Measurements from ENCODE around the gene TIAM2. TPM values are rescaled to one million over a fixed set of nuclear protein-coding genes. Genes with fewer than 3 reads are reported as not detected.
A peak's percentile ranks its signal among the peaks of the same experiment; 100 is the strongest.

TIAM2 gene
- total RNA-seq, 1 experiment from 2014 or later = 1.9 TPM

DNA sequence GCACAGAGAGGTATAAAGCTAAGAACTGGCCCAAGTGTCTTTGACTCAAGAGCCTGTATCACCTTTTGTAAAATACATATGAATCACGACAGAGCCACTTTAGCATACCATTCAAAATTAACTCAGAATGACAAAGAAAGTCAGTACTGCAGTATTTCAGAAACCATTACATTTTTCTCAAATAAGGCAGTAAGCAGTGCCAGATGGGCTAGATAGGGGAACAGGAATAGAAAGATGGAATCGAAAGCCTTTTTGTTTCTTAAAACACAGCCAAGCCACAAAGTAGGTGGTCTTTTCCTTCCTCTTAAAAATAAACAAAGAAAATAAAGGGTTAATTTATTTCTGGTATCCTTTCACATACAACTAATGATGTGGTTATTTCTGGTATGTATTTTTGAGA is 279.0 kb downstream of the TIAM2 start:
- peak; percentile 21 for DNase-seq (ENCODE audit: low read depth)

DNA sequence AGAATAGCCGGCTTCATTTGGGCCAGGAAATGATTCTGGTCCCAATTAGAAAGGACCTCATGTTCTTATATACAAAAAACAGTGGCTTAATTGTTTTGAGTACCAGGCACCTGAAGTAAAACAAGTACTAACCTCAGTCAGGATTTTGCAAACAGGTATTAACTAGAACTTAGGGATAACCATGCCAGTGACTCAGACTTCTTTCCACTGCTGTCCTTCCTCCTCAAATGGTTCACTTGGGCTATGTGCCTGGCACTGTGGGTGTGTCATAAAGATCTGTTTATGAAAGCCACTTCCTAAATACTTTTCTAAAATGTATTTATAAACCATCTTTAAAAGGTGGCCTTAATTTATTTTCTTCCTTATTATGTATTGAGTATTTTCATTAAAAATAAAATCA is 279.4 kb downstream of the TIAM2 start:
- DNase-seq (ENCODE audit: low read depth) = peak; percentile 65

DNA sequence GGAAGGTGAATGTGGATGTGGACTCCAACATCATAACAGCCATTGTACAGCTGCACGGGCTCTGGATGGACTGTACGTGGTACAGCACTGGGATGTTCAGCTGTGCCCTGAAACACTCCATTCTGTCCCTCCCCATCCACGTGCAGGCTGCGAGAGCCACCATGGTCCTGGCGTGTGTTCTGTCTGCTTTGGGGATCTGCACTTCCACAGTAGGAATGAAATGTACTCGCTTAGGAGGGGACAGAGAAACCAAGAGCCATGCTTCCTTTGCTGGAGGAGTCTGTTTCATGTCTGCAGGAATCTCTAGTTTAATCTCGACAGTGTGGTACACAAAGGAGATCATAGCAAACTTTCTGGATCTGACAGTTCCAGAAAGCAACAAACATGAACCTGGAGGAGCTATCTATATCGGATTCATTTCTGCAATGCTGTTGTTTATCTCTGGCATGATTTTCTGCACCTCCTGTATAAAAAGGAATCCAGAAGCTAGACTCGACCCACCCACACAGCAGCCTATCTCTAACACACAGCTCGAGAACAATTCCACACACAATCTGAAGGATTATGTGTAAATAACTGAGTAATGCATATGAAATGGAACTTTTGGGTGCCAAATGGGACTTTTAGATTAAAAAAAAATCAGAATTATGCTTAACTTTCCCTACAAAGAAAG is 280.8 kb downstream of the TIAM2 start:
- no peak for DNase-seq (ENCODE audit: low read depth)

DNA sequence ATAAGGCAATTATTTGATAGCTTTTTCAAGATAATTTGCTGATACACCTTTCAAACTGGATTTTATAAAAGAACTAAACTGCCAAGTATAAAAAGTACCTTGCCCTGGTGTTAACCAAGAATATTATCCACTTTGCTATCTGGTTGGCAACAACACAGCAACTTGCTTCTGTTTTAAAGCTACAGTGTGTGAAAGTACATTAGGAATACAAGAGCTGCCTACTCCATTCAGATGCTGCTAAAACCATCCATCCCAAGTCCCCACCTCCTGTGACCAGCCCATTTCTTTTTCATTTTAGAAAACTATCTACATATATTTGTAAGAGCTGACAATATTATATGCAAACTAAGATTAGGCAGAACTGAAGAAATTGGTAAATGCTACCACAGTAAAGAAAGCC is 281.5 kb downstream of the TIAM2 start:
- DNase-seq (ENCODE audit: low read depth) = no peak

DNA sequence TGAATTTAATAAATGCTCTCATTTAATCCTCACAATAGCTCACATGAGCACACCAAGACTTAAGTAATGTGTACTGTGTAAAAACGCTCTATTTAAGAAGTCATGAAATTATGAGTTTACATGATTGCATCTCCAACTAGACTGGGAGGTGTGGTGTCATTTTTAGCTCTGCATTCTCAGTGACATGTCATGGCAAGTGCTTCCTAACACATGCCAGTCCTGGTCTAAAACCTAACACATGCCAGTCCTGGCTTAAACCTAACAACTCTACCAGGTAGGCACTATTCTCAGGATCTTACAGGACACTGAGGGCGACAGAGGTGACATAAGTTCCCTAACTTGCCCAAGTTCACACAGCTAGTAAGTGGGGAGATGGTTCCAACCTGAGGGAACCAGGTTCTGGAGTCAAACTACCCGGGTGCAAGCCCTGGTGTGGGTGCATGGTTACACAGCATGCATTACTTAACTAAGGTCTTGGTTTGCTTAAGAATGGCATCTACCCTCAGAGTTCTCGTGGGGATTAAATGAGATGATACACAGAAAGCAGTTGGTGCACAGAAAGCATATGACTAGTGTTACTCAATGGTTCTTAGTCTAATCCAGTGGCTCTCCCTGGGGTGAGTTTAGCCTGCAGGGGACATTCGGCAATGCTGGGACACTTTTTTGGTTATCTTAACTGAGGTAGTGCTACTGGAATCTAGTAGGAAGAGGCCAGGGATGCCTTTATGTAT is 283.4 kb downstream of the TIAM2 start:
- no peak for DNase-seq (ENCODE audit: low read depth)

DNA sequence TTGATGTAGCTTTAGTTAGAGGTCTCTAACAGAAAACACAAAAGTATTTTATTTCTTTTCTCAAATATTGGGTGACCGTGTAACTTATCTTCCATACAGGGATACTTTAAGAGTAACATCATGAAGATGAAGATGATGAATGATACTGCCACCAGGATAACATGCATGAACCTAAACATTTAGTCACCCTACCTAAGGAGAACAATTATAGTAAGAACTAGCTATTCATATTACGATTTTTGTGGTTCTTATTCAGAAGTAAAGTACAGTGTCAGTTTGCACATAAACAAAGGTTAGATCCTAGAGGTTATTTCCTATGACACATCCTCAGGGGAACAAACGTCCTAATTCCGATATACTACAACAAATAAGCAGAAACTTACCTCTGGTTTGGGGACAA is 289.7 kb downstream of the TIAM2 start:
- no peak for DNase-seq (ENCODE audit: low read depth)

DNA sequence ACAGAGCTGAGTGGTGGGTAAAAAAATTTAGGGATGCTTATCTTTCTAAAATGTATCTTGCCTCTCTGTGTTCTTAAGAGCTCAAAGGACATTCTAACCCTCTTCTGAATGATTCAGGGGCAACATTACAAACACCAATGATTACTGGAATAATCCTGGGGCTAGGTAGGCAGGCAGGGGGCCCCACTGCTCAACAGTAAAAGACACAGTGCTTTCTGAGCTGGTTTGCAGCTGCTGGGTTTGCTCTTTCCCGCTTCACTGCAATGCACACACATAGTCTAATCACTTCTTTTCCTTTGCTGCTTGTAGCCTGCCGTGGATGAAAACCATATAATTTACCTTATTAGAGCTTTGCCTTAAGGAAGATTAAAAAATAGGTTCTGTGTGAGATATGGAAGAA is 292.6 kb downstream of the TIAM2 start:
- no peak for DNase-seq (ENCODE audit: low read depth)

DNA sequence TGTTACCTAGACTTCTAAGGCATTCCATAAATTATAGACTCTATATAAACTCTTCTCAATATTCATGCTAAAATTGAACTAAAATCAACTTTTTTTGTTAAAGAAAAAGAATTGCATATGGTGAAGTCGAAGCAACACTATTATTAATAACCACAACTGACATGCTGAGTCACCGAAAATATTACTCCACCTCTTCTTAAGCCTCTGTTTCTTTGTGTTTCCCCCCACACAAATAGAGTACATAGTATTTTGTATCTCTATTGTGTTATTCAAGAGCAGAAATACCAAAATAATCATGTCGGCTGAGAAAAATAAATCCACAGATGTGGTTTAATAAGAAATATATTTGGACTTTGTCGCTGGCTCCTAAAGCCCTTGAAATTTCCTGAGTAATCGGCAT is 295.4 kb downstream of the TIAM2 start:
- no peak for DNase-seq (ENCODE audit: low read depth)

DNA sequence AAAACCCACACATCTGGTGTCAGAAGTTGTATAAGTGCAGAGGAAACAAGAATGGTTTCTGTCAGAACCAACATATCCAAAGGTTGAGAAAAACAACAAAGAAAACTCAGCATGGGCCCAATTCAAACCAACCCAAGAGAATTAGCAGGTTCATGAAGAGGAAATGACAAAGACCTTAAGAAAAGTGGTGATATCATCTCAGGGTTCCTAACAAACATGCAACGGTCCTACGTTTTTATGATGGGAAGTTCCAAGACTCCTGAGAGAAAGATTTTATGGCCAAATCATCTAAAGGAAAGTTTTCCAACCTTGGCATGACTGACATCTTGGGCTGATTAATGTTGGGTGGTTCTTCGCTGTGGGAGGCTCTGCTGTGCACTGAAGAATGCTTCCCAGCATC is 296.2 kb downstream of the TIAM2 start:
- no peak for DNase-seq (ENCODE audit: low read depth)

DNA sequence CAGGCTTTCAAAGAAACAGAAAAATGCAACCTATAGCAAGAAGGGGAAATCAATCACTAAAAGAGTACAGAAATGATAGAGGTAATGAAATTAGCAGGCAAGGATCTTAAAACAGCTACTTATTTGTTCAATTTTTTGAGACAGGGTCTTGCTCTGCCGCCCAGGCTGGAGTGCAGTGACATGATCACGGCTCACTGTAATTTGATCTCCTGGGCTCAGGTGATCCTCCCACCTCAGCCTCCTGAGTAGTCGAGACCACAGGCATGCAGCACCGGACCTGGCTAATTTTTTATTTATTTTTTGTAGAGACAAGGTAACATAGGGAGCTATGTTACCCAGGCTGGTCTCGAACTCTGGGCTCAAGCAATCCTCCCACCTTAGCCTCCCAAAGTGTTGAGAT is 297.6 kb downstream of the TIAM2 start:
- no peak for DNase-seq (ENCODE audit: low read depth)

DNA sequence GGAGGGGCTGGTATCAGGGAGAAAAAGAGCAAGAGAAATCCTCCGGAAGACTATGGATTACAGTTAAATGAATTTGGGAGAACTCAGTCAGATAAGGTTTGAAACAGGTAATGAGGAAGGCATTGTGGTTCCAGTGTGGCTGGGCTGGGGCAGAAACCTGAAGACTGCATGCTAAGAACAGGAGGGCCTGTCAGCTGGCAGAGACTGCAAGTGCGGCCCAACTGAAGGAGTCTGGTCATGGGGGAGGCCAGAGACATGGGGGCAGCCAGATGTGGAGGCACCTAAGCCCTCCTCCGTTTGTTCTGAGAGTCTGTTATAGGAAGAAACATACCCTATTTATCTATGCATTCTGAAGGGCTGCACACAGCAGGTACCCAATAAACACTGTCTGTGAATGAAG is 302.6 kb downstream of the TIAM2 start:
- DNase-seq (ENCODE audit: low read depth) = no peak

DNA sequence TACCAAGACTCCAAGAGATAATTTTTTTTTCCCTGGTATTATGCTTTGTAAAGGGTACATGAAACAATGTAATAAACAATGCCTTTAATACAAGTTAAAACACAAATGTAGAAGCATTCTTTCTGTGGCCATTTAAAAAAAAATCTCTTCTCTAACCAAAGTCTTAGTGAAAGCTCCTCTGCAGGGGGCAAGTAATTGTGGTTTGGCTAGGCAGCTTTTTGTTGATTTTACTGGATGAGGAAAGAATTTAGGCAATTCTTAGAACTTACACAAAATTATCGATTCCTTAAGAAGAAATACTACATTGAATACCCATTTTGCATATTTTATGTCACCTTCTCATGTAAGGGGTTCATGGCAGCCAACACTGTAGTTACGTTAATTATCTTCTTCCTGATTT is 306.8 kb downstream of the TIAM2 start:
- DNase-seq (ENCODE audit: low read depth) = no peak

DNA sequence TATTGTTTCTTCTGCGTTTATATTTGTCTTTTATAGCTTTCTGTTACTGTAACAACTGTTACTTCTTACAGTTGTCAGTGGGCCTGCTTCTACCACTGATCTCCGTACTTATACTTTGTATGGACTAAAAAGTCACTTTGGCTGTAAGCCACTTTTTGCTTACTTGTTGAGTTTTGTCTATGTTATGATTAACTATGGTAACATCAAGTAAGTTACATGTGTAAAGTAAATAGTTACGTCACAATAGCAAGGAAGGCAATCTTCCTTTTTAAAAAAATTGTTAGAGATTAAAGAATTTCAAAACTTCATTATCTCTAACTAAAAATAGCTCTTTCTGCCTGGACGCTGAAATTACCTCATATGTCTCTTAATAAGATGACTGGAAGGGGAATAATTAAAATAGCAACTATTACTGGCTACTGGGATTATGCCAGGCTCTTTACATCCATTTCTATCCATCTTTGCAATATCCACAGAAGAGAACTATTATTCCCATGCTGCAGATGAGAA is 308.3 kb downstream of the TIAM2 start:
- DNase-seq (ENCODE audit: low read depth) = no peak

DNA sequence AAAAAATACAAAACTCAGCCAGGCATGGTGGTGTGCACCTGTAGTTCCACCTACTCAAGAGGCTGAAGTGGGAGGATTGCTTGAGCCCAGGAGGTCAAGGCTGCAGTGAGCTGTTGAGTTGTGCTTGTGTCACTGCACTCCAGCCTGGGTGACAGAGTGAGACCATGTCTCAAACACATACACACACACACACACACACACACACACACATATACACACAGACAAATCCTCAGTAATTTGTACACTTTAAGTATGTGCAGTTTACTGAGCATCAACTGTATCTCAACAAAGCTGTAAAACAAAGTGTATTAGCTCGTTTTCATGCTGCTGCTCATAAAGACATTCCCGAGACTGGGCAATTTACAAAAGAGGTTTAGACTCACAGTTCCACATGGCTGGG is 311.8 kb downstream of the TIAM2 start:
- DNase-seq (ENCODE audit: low read depth) = no peak

All from HT1080 (cell line).